HL-60 (cell line): Measurements from ENCODE around the gene NPB.

Experiments used
- CTCF ChIP-seq: IDR thresholded peaks from one replicate; pipeline ENCODE4 v1.5.1; 2011; ENCODE audit warnings: low read length, control low read depth, inconsistent platforms; ENCODE audit not compliant: insufficient read depth
- REST ChIP-seq: IDR thresholded peaks from 2 replicates; pipeline ENCODE4 v1.6.1; 2012; ENCODE audit warnings: low read depth; ENCODE audit not compliant: insufficient replicate concordance

- no peak for TF ChIP-seq CTCF
- TF ChIP-seq REST = no peak
These were observed 43.7 kb upstream of the NPB start for GRCh38 chr17:81858170-81858966.
